Esophagus mucosa (tissue), 1 donor: ENCODE measurements around the gene TRAPPC14. TPM values are rescaled to one million over a fixed set of nuclear protein-coding genes. Genes with fewer than 3 reads are reported as not detected.
"Not testable (repeated sequence)": the region's sequence is repeated elsewhere in the genome, so short reads cannot be mapped to it uniquely, and the experiment has no call there.

ENCODE experiments used
- ATAC-seq: fragments of 200-7000 bp; cut with Tn5 transposase; one replicate; pipeline ENCODE4 v1.9.1; 2020
- total RNA-seq: library from RNA; stranded (reverse); gene quantifications from one replicate; pipeline ENCODE4 v1.2.4, GENCODE V29; 2023
- donor health status: DM: yes; HTN: yes; CAD: no.

Gene TRAPPC14
- total RNA-seq, 1 donor from 2014 or later, result 16.3 TPM

GRCh38 chr7:100152937-100153666, 5.4 kb downstream of the TRAPPC14 start:
- no peak for ATAC-seq

- ATAC-seq, result no peak
Measured at GRCh38 chr7:100152404-100152803, 6.1 kb downstream of the TRAPPC14 start.

GRCh38 chr7:100148559-100149328, 9.8 kb downstream of the TRAPPC14 start, which contains the start of gene LAMTOR4:
TSS of gene LAMTOR4 (plus strand) at chr7:100148918. CDS start at chr7:100148973, 55 bp downstream.
- ATAC-seq, result peak; percentile 99

- ATAC-seq, result peak; percentile 3
Measured at GRCh38 chr7:100148225-100148558, 10.3 kb downstream of the TRAPPC14 start.

GRCh38 chr7:100147278-100147677, 11.2 kb downstream of the TRAPPC14 start:
- ATAC-seq, result no peak

GRCh38 chr7:100146350-100146749, 12.2 kb downstream of the TRAPPC14 start:
- not testable (repeated sequence) for ATAC-seq

GRCh38 chr7:100142461-100142860, 16.1 kb downstream of the TRAPPC14 start:
- ATAC-seq, result no peak

GRCh38 chr7:100141555-100141949, 17.0 kb downstream of the TRAPPC14 start:
- no peak for ATAC-seq

- peak; percentile 43 for ATAC-seq
Measured at GRCh38 chr7:100137851-100138760, 20.4 kb downstream of the TRAPPC14 start.

GRCh38 chr7:100132697-100133151, 25.8 kb downstream of the TRAPPC14 start:
- peak; percentile 62 for ATAC-seq

GRCh38 chr7:100132126-100132525, 26.4 kb downstream of the TRAPPC14 start:
- ATAC-seq, result no peak

- ATAC-seq, result no peak
Measured at GRCh38 chr7:100130608-100131453, 27.7 kb downstream of the TRAPPC14 start.

- ATAC-seq, result peak; percentile 60
Measured at GRCh38 chr7:100130220-100130607, 28.3 kb downstream of the TRAPPC14 start.

- ATAC-seq, result no peak
Measured at GRCh38 chr7:100128637-100128963, 29.9 kb downstream of the TRAPPC14 start.

GRCh38 chr7:100127866-100128636, 30.5 kb downstream of the TRAPPC14 start:
- ATAC-seq, result no peak

GRCh38 chr7:100126931-100127865, 31.3 kb downstream of the TRAPPC14 start, which contains the start of gene MBLAC1:
TSS of gene MBLAC1 (plus strand) at chr7:100126967. CDS start at chr7:100127396, 429 bp downstream.
- peak; percentile 82 for ATAC-seq

- ATAC-seq, result no peak
Measured at GRCh38 chr7:100126239-100126930, 32.1 kb downstream of the TRAPPC14 start.

GRCh38 chr7:100124301-100125230, 34.0 kb downstream of the TRAPPC14 start:
- no peak for ATAC-seq
